ENCODE data around the gene DNMT3A. TPM values are rescaled to one million over a fixed set of nuclear protein-coding genes. Genes with fewer than 3 reads are reported as not detected.

The DNMT3A gene
- total and polyA plus RNA-seq, 3 experiments from 2014 or later, result 19.4 to 80.7 (median 77.9) TPM

GRCh38 chr2:25187729-25188350 lies 153.9 kb downstream of the DNMT3A start:
- no peaks in the 10 kb centered on the region for H3K4me1 Mint-ChIP-seq
- DNase-seq, result no peak
- no peaks in the 10 kb centered on the region for H3K9me3 ChIP-seq (ENCODE audit: low read length)
- H3K36me3 Mint-ChIP-seq, result no peaks in the 10 kb centered on the region
- no peak overlapping the region for H3K4me3 Mint-ChIP-seq
- H3K27me3 ChIP-seq (ENCODE audit: insufficient read depth, low read length, poor library complexity, severe bottlenecking), result no peaks in the 10 kb centered on the region
- CTCF ChIA-PET, result no interaction called here
- H3K27ac ChIP-seq (ENCODE audit: low read depth, low read length), result no peak overlapping the region
- H3K4me3 ChIP-seq (ENCODE audit: low read length), result no peak overlapping the region
- H3K27ac Mint-ChIP-seq, result no peak overlapping the region
- H3K4me1 ChIP-seq (ENCODE audit: insufficient read depth, low read length), result no peaks in the 10 kb centered on the region
- peaks cover 6 to 11% of the 10 kb centered on the region in 2 donors for H3K27me3 Mint-ChIP-seq
- H3K9me3 Mint-ChIP-seq, result no peaks in the 10 kb centered on the region
- POLR2A ChIA-PET, result no interaction called here
- no peaks in the 10 kb centered on the region for H3K36me3 ChIP-seq (ENCODE audit: insufficient read depth, low read length)

- Mint-ChIP-seq H3K27me3 (peaks cover 8 to 16% of the 10 kb centered on the region in 2 donors), H3K4me3 (no peak overlapping the region), H3K4me1 (no peaks in the 10 kb centered on the region), H3K9me3 (no peaks in the 10 kb centered on the region), H3K27ac (peak overlapping the region in 1 of 8 donors; percentile 13), H3K36me3 (no peaks in the 10 kb centered on the region)
- no peak overlapping the region for H3K4me3 ChIP-seq (ENCODE audit: low read length)
- no peaks in the 10 kb centered on the region for H3K36me3 ChIP-seq (ENCODE audit: insufficient read depth, low read length)
- DNase-seq, result no peak
- H3K27ac ChIP-seq (ENCODE audit: low read depth, low read length), result no peak overlapping the region
- no peaks in the 10 kb centered on the region for H3K27me3 ChIP-seq (ENCODE audit: insufficient read depth, low read length, poor library complexity, severe bottlenecking)
- no peaks in the 10 kb centered on the region for H3K4me1 ChIP-seq (ENCODE audit: insufficient read depth, low read length)
- no peaks in the 10 kb centered on the region for H3K9me3 ChIP-seq (ENCODE audit: low read length)
- POLR2A ChIA-PET, result interaction anchor here (0.6 kb wide), 1 partner anchor 12 kb away, joined by 12 read pairs; no protein-coding TSS in a partner anchor
- CTCF ChIA-PET, result no interaction called here
These were observed 157.5 kb downstream of the DNMT3A start for GRCh38 chr2:25184254-25184653.

DNA sequence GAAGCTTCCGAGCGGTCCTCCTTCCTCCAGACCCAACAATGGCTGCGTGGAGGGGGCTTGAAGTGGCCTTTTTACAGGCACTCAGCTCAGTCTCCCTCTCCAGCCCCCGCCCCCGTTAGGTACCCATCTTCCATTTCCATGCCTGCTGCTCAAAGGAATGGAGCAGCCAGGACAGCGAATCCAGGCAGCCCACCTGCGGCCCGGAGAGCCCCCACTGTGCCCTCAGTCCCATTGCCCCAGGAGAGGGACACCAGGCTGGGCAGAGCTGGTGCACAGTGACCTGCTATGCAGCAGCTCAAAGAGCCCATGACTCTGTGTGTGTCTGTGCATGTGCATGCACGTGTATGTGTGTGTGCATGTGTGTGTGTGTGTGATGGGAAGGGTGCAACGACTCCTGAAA lies 162.7 kb downstream of the DNMT3A start:
- Mint-ChIP-seq H3K4me3 (no peak overlapping the region), H3K36me3 (no peaks in the 10 kb centered on the region), H3K27me3 (peaks cover 9 to 31% of the 10 kb centered on the region in 2 donors), H3K27ac (no peak overlapping the region), H3K4me1 (no peaks in the 10 kb centered on the region), H3K9me3 (no peaks in the 10 kb centered on the region)
- Histone ChIP-seq H3K27me3 (ENCODE audit: insufficient read depth, low read length, poor library complexity, severe bottlenecking) (no peaks in the 10 kb centered on the region), H3K9me3 (ENCODE audit: low read length) (no peaks in the 10 kb centered on the region), H3K27ac (ENCODE audit: low read depth, low read length) (no peak overlapping the region), H3K4me3 (ENCODE audit: low read length) (no peak overlapping the region), H3K36me3 (ENCODE audit: insufficient read depth, low read length) (no peaks in the 10 kb centered on the region), H3K4me1 (ENCODE audit: insufficient read depth, low read length) (no peaks in the 10 kb centered on the region)
- CTCF ChIA-PET, result no interaction called here
- no peak for DNase-seq
- POLR2A ChIA-PET, result no interaction called here

Other genes starting within 250 kb of the DNMT3A start
- gene POMC, start 173.3 kb downstream of the DNMT3A start, total RNA-seq, result 1 to 10 TPM; 4.7 to 6.2 TPM
- 10.9 TPM for gene POMC, start 173.3 kb downstream of the DNMT3A start, polyA plus RNA-seq

Data from CD8-positive, alpha-beta memory T cell (primary cell).